ENCODE data around the gene CLSTN2.

- TF ChIP-seq SRF (IDR thresholded peaks at IDR 0.05; ENCODE audit: low read depth, low read length) (no peak), EZH2 (IDR thresholded peaks at IDR 0.05; ENCODE audit: low read depth, low read length, severe bottlenecking) (no peak), CTCF (IDR thresholded peaks at IDR 0.05; ENCODE audit: control extremely low read depth in 1 of 3, insufficient read depth in 1 of 3, low read depth in 1 of 3, low read length in 3 of 3) (no peak), ATF2 (IDR thresholded peaks at IDR 0.05; ENCODE audit: low read length) (no peak), MAX (IDR thresholded peaks at IDR 0.05) (no peak), POU5F1 (IDR thresholded peaks at IDR 0.05; ENCODE audit: low read depth, low read length) (no peak), POLR2A (IDR thresholded peaks at IDR 0.05; ENCODE audit: control extremely low read depth in 1 of 2, low read depth in 2 of 2, low read length in 2 of 2) (no peak)
Measured at GRCh38 chr3:140199743-140200142, 264.8 kb downstream of the CLSTN2 start.

Data from H1 (cell line).